CD4-positive, alpha-beta T cell (primary cell): Measurements from ENCODE around the gene TTC8. TPM values are rescaled to one million over a fixed set of nuclear protein-coding genes. Genes with fewer than 3 reads are reported as not detected.

Experiments used
- ATAC-seq: fragments of 200-7000 bp; cut with Tn5 transposase; one replicate; pipeline ENCODE4 v1.10.0; 2022; ENCODE audit warnings: mild to moderate bottlenecking; ENCODE audit not compliant: poor library complexity
- CTCF ChIA-PET: fragments of 350-600 bp; sonication (Branson Sonifier 250); formaldehyde crosslinking; loops from one replicate; lab custom pipeline; 2021; ENCODE audit warnings: antibody characterized with exemption, inconsistent platforms; lab: Charles Lee
- POLR2A ChIA-PET: fragments of 350-600 bp; sonication (Branson Sonifier 250); formaldehyde crosslinking; loops from one replicate; lab custom pipeline; 2021; ENCODE audit warnings: antibody characterized with exemption, inconsistent platforms; lab: Charles Lee
- DNase-seq, 14 experiments: peaks; one replicate each; pipeline ENCODE4 v3.0.0-alpha.2; 2013 to 2020; ENCODE audit warnings: mixed read lengths in 2 of 14
- H3K27ac ChIP-seq, 2 donors: one replicate each; pipeline versions ENCODE4 v1.5.1 to v1.7.0; 2013; ENCODE audit warnings: low read length in 2 of 2, low read depth in 1 of 2, mild to moderate bottlenecking in 1 of 2
- H3K27me3 ChIP-seq, 2 experiments: 1 replicate in 1 of 2; 2 replicates in 1 of 2; pipeline versions ENCODE4 v1.6.1 to v1.7.0; 2013; ENCODE audit warnings: low read length in 2 of 2, control low read depth in 1 of 2, mild to moderate bottlenecking in 1 of 2, moderate library complexity in 1 of 2; ENCODE audit not compliant: insufficient read depth in 2 of 2, control insufficient read depth in 1 of 2
- H3K36me3 ChIP-seq: one replicate; pipeline ENCODE4 v1.6.1; 2013; ENCODE audit warnings: low read length, control low read depth; ENCODE audit not compliant: insufficient read depth
- H3K4me1 ChIP-seq: one replicate; pipeline ENCODE4 v1.6.1; 2013; ENCODE audit warnings: low read length, control low read depth; ENCODE audit not compliant: insufficient read depth
- H3K4me3 ChIP-seq: one replicate; pipeline ENCODE4 v1.5.1; 2013; ENCODE audit warnings: mild to moderate bottlenecking, low read length, moderate library complexity
- H3K9me3 ChIP-seq, 2 experiments: 1 replicate in 1 of 2; 2 replicates in 1 of 2; pipeline versions ENCODE4 v1.6.1 to v1.7.0; 2013; ENCODE audit warnings: low read length in 2 of 2, mild to moderate bottlenecking in 2 of 2, control low read depth in 1 of 2, moderate library complexity in 1 of 2; ENCODE audit not compliant: control insufficient read depth in 1 of 2, insufficient read depth in 1 of 2
- H3K27ac Mint-ChIP-seq: one replicate; pipeline ENCODE4 v1.8.0; 2020; ENCODE audit warnings: mixed read lengths
- H3K27me3 Mint-ChIP-seq: one replicate; pipeline ENCODE4 v1.8.0; 2021; ENCODE audit warnings: mixed read lengths
- H3K36me3 Mint-ChIP-seq: one replicate; pipeline ENCODE4 v1.8.0; 2021; ENCODE audit warnings: low read depth, mixed read lengths
- H3K4me1 Mint-ChIP-seq: one replicate; pipeline ENCODE4 v1.8.0; 2021; ENCODE audit warnings: low read depth, mixed read lengths
- H3K4me3 Mint-ChIP-seq: one replicate; pipeline ENCODE4 v1.8.0; 2020; ENCODE audit warnings: mild to moderate bottlenecking, mixed read lengths
- H3K9me3 Mint-ChIP-seq: one replicate; pipeline ENCODE4 v1.8.0; 2020; ENCODE audit warnings: mixed read lengths
- CTCF ChIP-seq: fragments of 200-600 bp; IDR thresholded peaks from one replicate; pipeline ENCODE4 v1.8.0; 2022; ENCODE audit warnings: antibody characterized with exemption, mild to moderate bottlenecking
- intact Hi-C, 2 experiments: fragments of 100-400 bp; cut with DNase I in 1 of 2; cut with micrococcal nuclease in 1 of 2; formaldehyde crosslinking; loops; one replicate each; pipeline versions ENCODE4 v1.15.1 to v1.9.0; 2023 to 2025; cut with DNase I, micrococcal nuclease
- total RNA-seq, 174 experiments: library from RNA in 2 of 174; stranded (reverse) in 2 of 174; gene quantifications; one replicate each; pipeline ENCODE4 v1.2.3 and lab custom pipeline; 2021 to 2026

The TTC8 gene
- total RNA-seq, 2 experiments from 2014 or later: 1.6 to 2.1 TPM

GRCh38 chr14:88877192-88877591 lies 52.7 kb downstream of the TTC8 start:
- no peak for ATAC-seq
- intact Hi-C loops: no loop called here
- no peaks in the 10 kb centered on the region for H3K27me3 Mint-ChIP-seq
- no peak overlapping the region for H3K27ac Mint-ChIP-seq
- no peaks in the 10 kb centered on the region for H3K36me3 ChIP-seq
- no peak overlapping the region for H3K4me3 ChIP-seq
- H3K9me3 ChIP-seq: peaks cover 2 to 4% of the 10 kb centered on the region in 2 experiments
- peaks cover 17% of the 10 kb centered on the region for H3K36me3 Mint-ChIP-seq
- no peaks in the 10 kb centered on the region for H3K4me1 ChIP-seq
- no peak for DNase-seq
- no peaks in the 10 kb centered on the region for H3K4me1 Mint-ChIP-seq
- H3K27ac ChIP-seq: no peak overlapping the region
- TF ChIP-seq CTCF: no peak
- H3K9me3 Mint-ChIP-seq: peaks cover 6% of the 10 kb centered on the region
- ChIA-PET CTCF (no interaction called here), POLR2A (no interaction called here)
- no peaks in the 10 kb centered on the region for H3K27me3 ChIP-seq
- H3K4me3 Mint-ChIP-seq: no peak overlapping the region

GRCh38 chr14:88879022-88879421 lies 54.6 kb downstream of the TTC8 start:
- ATAC-seq: no peak
- no peak overlapping the region for H3K27ac Mint-ChIP-seq
- no peak for TF ChIP-seq CTCF
- POLR2A ChIA-PET: no interaction called here
- H3K4me1 Mint-ChIP-seq: no peaks in the 10 kb centered on the region
- peaks cover 32% of the 10 kb centered on the region for H3K36me3 Mint-ChIP-seq
- peaks cover 14% of the 10 kb centered on the region for H3K9me3 Mint-ChIP-seq
- H3K27me3 ChIP-seq: no peaks in the 10 kb centered on the region
- H3K27me3 Mint-ChIP-seq: peaks cover 2% of the 10 kb centered on the region
- H3K27ac ChIP-seq: no peak overlapping the region
- CTCF ChIA-PET: no interaction called here
- H3K36me3 ChIP-seq: no peaks in the 10 kb centered on the region
- peaks cover 7 to 10% of the 10 kb centered on the region in 2 experiments for H3K9me3 ChIP-seq
- H3K4me3 Mint-ChIP-seq: no peak overlapping the region
- H3K4me1 ChIP-seq: no peaks in the 10 kb centered on the region
- H3K4me3 ChIP-seq: no peak overlapping the region
- peak in 2 of 14 experiments; percentile 9 to 31 for DNase-seq
- intact Hi-C loops: no loop called here

DNA sequence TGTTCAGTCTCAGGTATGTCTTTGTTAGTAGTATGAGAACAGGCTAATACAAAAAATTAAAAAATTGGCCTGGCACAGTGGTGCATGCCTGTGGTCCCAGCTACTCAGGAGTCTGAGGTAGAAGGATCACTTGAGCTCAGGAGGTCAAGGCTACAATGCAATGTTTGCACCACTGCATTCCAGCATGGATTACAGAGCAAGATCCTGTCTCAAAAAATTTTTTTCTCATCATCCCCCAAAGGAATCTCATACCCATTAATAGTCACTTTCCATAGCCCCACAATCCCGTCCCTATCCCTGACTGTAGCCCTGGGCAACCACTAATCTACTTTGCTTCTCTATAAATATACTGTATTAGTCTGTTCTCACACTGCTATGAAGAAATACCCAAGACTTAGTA lies 57.8 kb downstream of the TTC8 start:
- ChIA-PET POLR2A (no interaction called here), CTCF (no interaction called here)
- no peaks in the 10 kb centered on the region for H3K4me1 Mint-ChIP-seq
- Histone ChIP-seq H3K9me3 (peaks cover 7 to 10% of the 10 kb centered on the region in 2 experiments), H3K27me3 (peaks cover 0 to 7% of the 10 kb centered on the region in 2 experiments), H3K4me3 (no peak overlapping the region), H3K36me3 (no peaks in the 10 kb centered on the region), H3K4me1 (no peaks in the 10 kb centered on the region), H3K27ac (no peak overlapping the region)
- ATAC-seq (no peak), DNase-seq (no peak)
- peaks cover 14% of the 10 kb centered on the region for H3K9me3 Mint-ChIP-seq
- H3K36me3 Mint-ChIP-seq: peaks cover 34% of the 10 kb centered on the region
- H3K27me3 Mint-ChIP-seq: peaks cover 26% of the 10 kb centered on the region
- no peak overlapping the region for H3K4me3 Mint-ChIP-seq
- TF ChIP-seq CTCF: no peak
- no peak overlapping the region for H3K27ac Mint-ChIP-seq
- intact Hi-C loops: no loop called here
